WTC11 (cell line): ENCODE results near the gene CHRNB2.

Source experiments
- CBFB ChIP-seq: sonication (generic); formaldehyde crosslinking; IDR thresholded peaks from 2 replicates; pipeline ENCODE4 v1.8.1; 2022; ENCODE audit warnings: mild to moderate bottlenecking, low read depth, missing genetic modification reagents
- CTCF ChIP-seq: fragments of 200-600 bp; IDR thresholded peaks from 2 replicates; pipeline ENCODE4 v1.8.0; 2022; ENCODE audit warnings: antibody characterized with exemption
- ESRRA ChIP-seq: sonication (generic); formaldehyde crosslinking; IDR thresholded peaks from 2 replicates; pipeline ENCODE4 v1.8.1; 2022; ENCODE audit warnings: mild to moderate bottlenecking, missing genetic modification reagents, borderline replicate concordance
- FOXP1 ChIP-seq: sonication (generic); formaldehyde crosslinking; IDR thresholded peaks from 2 replicates; pipeline ENCODE4 v1.8.0; 2022; ENCODE audit warnings: missing genetic modification reagents, mild to moderate bottlenecking, moderate library complexity, borderline replicate concordance
- NR2C2 ChIP-seq: sonication (generic); formaldehyde crosslinking; IDR thresholded peaks from 2 replicates; pipeline ENCODE4 v1.8.0; 2022; ENCODE audit warnings: mild to moderate bottlenecking, missing genetic modification reagents
- TF ChIP-seq, protein P1 (sequence below): sonication (generic); formaldehyde crosslinking; IDR thresholded peaks from 2 replicates; pipeline ENCODE4 v1.8.1; 2022; ENCODE audit warnings: low read depth, missing genetic modification reagents, borderline replicate concordance

DNA sequence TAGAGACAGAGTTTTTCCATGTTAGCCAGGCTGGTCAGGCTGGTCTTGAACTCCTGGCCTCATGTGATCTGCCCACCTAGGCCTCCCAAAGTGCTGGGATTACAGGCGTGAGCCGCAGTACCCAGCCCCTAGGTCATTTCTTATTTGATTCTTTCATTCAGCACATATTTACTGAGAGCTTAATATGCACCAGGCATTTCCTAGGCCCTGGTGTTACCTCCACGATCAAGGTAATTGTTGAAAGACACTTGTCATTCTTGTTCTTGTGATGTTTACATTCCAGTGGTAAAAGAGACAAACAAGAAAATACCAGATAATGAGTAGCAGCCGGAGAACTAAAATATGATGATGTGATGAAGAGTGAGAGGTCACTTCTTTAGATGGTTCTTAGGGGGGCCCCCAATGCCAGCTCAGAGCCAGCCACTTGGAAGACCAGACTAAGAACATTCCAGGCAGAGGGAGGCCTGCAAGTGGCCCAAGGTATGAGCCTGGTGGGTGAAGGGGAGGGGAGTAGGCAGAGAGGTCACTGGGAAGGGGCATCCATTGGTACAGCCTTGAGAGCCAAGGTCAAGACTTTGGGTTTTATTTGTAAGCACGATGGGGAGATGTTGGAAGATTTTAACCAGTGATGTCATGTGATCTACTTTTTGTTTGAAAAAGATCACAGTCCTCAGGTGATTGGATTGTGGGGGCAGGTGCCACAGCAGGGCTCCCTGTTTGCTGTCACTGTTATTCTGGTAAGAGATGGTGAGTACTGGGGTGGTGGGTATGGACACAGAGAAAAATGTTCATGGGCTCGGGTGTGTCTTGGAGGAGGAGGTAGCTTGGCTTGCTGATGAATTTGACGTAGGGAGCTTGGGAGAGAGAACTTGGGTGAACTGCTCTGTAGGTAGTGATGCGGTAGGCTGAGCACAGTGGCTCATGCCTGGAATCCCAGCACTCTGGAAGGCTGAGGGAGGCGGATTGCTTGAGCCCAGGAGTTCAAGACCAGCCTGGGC is 27.8 kb upstream of the CHRNB2 start:
- TF ChIP-seq CTCF = no peak
- no peak for TF ChIP-seq FOXP1 (CRISPR knock-in tag)
- TF ChIP-seq CBFB (CRISPR knock-in tag) = no peak
- TF ChIP-seq ESRRA (CRISPR knock-in tag) = no peak
- TF ChIP-seq, protein P1, sequence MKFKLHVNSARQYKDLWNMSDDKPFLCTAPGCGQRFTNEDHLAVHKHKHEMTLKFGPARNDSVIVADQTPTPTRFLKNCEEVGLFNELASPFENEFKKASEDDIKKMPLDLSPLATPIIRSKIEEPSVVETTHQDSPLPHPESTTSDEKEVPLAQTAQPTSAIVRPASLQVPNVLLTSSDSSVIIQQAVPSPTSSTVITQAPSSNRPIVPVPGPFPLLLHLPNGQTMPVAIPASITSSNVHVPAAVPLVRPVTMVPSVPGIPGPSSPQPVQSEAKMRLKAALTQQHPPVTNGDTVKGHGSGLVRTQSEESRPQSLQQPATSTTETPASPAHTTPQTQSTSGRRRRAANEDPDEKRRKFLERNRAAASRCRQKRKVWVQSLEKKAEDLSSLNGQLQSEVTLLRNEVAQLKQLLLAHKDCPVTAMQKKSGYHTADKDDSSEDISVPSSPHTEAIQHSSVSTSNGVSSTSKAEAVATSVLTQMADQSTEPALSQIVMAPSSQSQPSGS (CRISPR knock-in tag) = no peak
- TF ChIP-seq NR2C2 = no peak
